Lower leg skin (tissue), 4 donors: ENCODE data around the gene POLD1. TPM values are rescaled to one million over a fixed set of nuclear protein-coding genes. Genes with fewer than 3 reads are reported as not detected.
A peak's percentile ranks its signal among the peaks of the same experiment; 100 is the strongest.

Source experiments
- DNase-seq, 2 donors: peaks; one replicate each; pipeline ENCODE4 v3.0.0-alpha.2; 2019; ENCODE audit warnings: low spot score in 2 of 2
- H3K4me3 ChIP-seq: fragments of 200-600 bp; sonication (generic); 2 replicates; pipeline ENCODE4 v1.5.1; 2017; ENCODE audit warnings: mild to moderate bottlenecking, low read depth; ENCODE audit not compliant: poor library complexity, severe bottlenecking
- POLR2A ChIP-seq, 2 donors: fragments of 450-650 bp; IDR thresholded peaks; one replicate each; pipeline ENCODE4 v1.6.1; 2016 to 2017; ENCODE audit warnings: antibody characterized with exemption in 2 of 2, mild to moderate bottlenecking in 1 of 2, moderate library complexity in 1 of 2
- WGBS, 2 donors: methylation state at CpG; one replicate each; pipeline ENCODE4 v1.1.5; 2018; 5-methylcytosine and 5-hydroxymethylcytosine counted together
- intact Hi-C: fragments of 100-400 bp; cut with DNase I; formaldehyde crosslinking; loops from one replicate; pipeline ENCODE4 v1.15.0; 2023; ENCODE audit warnings: low total_unique reads
- total RNA-seq, 4 donors: library from RNA; depleted of rRNA; stranded (reverse); fragments of >200 nt; gene quantifications; one replicate each; pipeline ENCODE4 v1.1.0, GENCODE V29; 2016
- TF ChIP-seq, protein P1 (sequence below), 3 donors: fragments of 450-650 bp; IDR thresholded peaks; one replicate each; pipeline ENCODE4 v1.5.1; 2016; ENCODE audit warnings: antibody characterized with exemption in 3 of 3, mild to moderate bottlenecking in 3 of 3, moderate library complexity in 2 of 3

The POLD1 gene
- total RNA-seq, 4 donors from 2014 or later: 16.8 to 26.6 (median 20.0) TPM

DNA sequence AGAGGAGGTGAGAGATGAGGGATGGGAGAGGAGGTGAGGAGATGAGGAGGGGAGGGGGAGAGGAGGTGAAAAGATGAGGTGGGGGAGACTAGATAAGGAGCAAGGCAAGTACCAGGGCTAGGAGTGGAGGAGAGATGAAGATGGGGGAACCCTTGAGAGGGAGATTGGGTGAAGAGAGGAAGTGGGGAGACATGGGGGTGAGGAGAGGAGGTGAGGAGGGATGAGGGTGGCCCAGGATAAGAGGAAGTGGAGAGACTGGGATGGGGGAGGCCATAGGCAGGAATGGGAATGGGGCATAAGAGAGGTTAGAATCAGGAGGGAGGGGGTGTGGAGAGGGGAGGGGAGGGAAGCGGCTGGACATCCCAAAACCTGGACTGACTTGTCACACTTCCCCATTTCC is 75.5 kb downstream of the POLD1 start:
- H3K4me3 ChIP-seq: no peak overlapping the region
- intact Hi-C loops: loop anchor here (5.0 kb wide), 1 partner anchor 92 kb away; the partner anchor contains the start of gene NAPSA
- TF ChIP-seq, protein P1, sequence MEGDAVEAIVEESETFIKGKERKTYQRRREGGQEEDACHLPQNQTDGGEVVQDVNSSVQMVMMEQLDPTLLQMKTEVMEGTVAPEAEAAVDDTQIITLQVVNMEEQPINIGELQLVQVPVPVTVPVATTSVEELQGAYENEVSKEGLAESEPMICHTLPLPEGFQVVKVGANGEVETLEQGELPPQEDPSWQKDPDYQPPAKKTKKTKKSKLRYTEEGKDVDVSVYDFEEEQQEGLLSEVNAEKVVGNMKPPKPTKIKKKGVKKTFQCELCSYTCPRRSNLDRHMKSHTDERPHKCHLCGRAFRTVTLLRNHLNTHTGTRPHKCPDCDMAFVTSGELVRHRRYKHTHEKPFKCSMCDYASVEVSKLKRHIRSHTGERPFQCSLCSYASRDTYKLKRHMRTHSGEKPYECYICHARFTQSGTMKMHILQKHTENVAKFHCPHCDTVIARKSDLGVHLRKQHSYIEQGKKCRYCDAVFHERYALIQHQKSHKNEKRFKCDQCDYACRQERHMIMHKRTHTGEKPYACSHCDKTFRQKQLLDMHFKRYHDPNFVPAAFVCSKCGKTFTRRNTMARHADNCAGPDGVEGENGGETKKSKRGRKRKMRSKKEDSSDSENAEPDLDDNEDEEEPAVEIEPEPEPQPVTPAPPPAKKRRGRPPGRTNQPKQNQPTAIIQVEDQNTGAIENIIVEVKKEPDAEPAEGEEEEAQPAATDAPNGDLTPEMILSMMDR (IDR thresholded peaks at IDR 0.05): no peak
- no peak for TF ChIP-seq POLR2A (IDR thresholded peaks at IDR 0.05)
- DNase-seq: no peak
- WGBS, 2 donors: 30 to 60% methylated on average over 1 of the region's 1 CpG

- TF ChIP-seq POLR2A (IDR thresholded peaks at IDR 0.05): no peak
- TF ChIP-seq, protein P1 (IDR thresholded peaks at IDR 0.05): no peak
- intact Hi-C loops: loop anchor here (5.0 kb wide), 1 partner anchor 93 kb away; the partner anchor contains the start of gene NAPSA
- DNase-seq: no peak
Measured at GRCh38 chr19:50460161-50460765, 76.1 kb downstream of the POLD1 start.

GRCh38 chr19:50461066-50461875 is 77.1 kb downstream of the POLD1 start:
- WGBS, 2 donors: 33 to 36% methylated on average over 28 of the region's 28 CpGs
- intact Hi-C loops: loop anchor here (5.0 kb wide), 1 partner anchor 94 kb away; the partner anchor contains the start of gene NAPSA
- TF ChIP-seq, protein P1 (IDR thresholded peaks at IDR 0.05): no peak
- no peak for TF ChIP-seq POLR2A (IDR thresholded peaks at IDR 0.05)
- peak; percentile 33 to 90 for DNase-seq
- no peak overlapping the region for H3K4me3 ChIP-seq

More at GRCh38 chr19:50460161-50460765, 76.1 kb downstream of the POLD1 start:
- 21 to 28% methylated on average over 13 of the region's 13 CpGs for WGBS, 2 donors
- H3K4me3 ChIP-seq: no peak overlapping the region

- DNase-seq: no peak
- WGBS, 2 donors: 76% methylated on average over 7 of the region's 7 CpGs
- intact Hi-C loops: loop anchor here (5.0 kb wide), 1 partner anchor 96 kb away; the partner anchor contains the start of gene NAPSA
- H3K4me3 ChIP-seq: no peak overlapping the region
- TF ChIP-seq POLR2A (IDR thresholded peaks at IDR 0.05): no peak
- TF ChIP-seq, protein P1 (IDR thresholded peaks at IDR 0.05): no peak
Measured at GRCh38 chr19:50462970-50463369, 78.8 kb downstream of the POLD1 start.

DNA sequence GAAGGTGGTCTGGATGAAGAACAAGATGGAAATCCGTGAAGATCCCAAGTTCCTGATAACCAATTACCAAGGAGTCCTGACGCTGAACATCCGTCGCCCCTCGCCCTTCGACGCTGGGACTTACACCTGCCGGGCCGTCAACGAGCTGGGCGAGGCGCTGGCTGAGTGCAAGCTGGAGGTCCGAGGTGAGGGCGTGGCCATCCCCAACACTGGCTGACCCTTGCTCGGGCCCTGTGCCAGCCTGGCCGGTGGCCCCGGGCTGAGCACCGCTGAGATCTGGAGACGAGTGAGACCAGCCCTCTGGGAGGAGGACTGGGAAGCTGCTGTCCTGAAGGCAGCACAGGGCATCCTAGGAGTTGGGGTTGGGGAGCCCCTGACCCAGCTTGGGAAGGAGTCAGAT is 80.2 kb downstream of the POLD1 start:
- DNase-seq: no peak
- WGBS, 2 donors: 83 to 87% methylated on average over 19 of the region's 19 CpGs
- intact Hi-C loops: loop anchor here (5.0 kb wide), 1 partner anchor 97 kb away; the partner anchor contains the start of gene NAPSA
- TF ChIP-seq, protein P1 (IDR thresholded peaks at IDR 0.05): no peak
- no peak for TF ChIP-seq POLR2A (IDR thresholded peaks at IDR 0.05)
- H3K4me3 ChIP-seq: no peak overlapping the region
